H1 (cell line): ENCODE results near the gene RNF39.

Experiments used
- BCL11A ChIP-seq, 2 experiments: IDR thresholded peaks; one replicate each; pipeline ENCODE4 v1.6.1; 2011; ENCODE audit warnings: low read depth in 2 of 2, low read length in 2 of 2, mild to moderate bottlenecking in 2 of 2
- TF ChIP-seq, protein P1 (sequence below), 3 experiments: IDR thresholded peaks; 1 replicate in 2 of 3; 2 replicates in 1 of 3; pipeline versions ENCODE4 v1.5.1 to v1.6.1; 2011; ENCODE audit warnings: low read length in 3 of 3, mild to moderate bottlenecking in 3 of 3, inconsistent platforms in 2 of 3, low read depth in 1 of 3, moderate library complexity in 1 of 3; ENCODE audit not compliant: insufficient read depth in 1 of 3; ENCODE audit errors: control extremely low read depth in 1 of 3

- TF ChIP-seq, protein P1, sequence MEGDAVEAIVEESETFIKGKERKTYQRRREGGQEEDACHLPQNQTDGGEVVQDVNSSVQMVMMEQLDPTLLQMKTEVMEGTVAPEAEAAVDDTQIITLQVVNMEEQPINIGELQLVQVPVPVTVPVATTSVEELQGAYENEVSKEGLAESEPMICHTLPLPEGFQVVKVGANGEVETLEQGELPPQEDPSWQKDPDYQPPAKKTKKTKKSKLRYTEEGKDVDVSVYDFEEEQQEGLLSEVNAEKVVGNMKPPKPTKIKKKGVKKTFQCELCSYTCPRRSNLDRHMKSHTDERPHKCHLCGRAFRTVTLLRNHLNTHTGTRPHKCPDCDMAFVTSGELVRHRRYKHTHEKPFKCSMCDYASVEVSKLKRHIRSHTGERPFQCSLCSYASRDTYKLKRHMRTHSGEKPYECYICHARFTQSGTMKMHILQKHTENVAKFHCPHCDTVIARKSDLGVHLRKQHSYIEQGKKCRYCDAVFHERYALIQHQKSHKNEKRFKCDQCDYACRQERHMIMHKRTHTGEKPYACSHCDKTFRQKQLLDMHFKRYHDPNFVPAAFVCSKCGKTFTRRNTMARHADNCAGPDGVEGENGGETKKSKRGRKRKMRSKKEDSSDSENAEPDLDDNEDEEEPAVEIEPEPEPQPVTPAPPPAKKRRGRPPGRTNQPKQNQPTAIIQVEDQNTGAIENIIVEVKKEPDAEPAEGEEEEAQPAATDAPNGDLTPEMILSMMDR (IDR thresholded peaks at IDR 0.05; ENCODE audit: control extremely low read depth in 1 of 3, insufficient read depth in 1 of 3, low read depth in 1 of 3, low read length in 3 of 3): no peak
- no peak for TF ChIP-seq BCL11A (IDR thresholded peaks at IDR 0.05; ENCODE audit: low read depth in 2 of 2, low read length in 2 of 2)
These were observed 25.2 kb upstream of the RNF39 start for GRCh38 chr6:30100585-30101443.
